ENCODE data around the gene MTHFD1L. TPM values are rescaled to one million over a fixed set of nuclear protein-coding genes. Genes with fewer than 3 reads are reported as not detected.

Gene MTHFD1L
- total and polyA plus RNA-seq, 2 of the 4 experiments (the other 2 are of a cell fraction) = 43.5 to 53.2 TPM

DNA sequence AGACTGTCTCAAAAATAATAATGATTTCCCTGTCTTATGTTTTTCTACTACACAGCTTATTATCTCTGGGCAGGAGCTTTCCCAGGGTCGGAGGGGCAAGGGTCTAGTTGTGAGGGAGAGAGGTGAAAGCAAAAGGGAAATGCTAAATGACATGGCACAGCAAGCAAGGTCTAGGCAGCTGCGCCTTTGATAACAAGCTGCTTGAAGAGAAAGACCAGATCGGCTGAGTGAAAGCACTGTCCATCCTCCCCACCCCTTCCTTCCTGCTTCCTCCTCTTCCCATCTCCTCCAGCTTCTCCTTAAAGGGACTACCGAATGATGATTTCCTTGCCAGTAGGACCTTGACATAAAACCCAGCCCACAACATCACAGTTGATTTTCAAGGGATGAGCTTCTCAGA is 216.2 kb downstream of the MTHFD1L start:
- Histone ChIP-seq H3K27ac (ENCODE audit: insufficient read depth, low read length) (no peak overlapping the region), H2AK9ac (replicated peaks; ENCODE audit: low read depth, low read length, poor library complexity) (no peak overlapping the region), H4K8ac (ENCODE audit: low read depth in 2 of 2, low read length in 2 of 2) (peak overlapping the region; percentile 7 to 52; a peak in 2 of 4 replicates), H3K79me1 (ENCODE audit: low read depth in 1 of 2, low read length in 2 of 2) (peaks cover 25 to 30% of the 10 kb centered on the region in 2 experiments), H3K4ac (ENCODE audit: low read depth, low read length) (no peak overlapping the region), H4K91ac (ENCODE audit: insufficient read depth, low read depth, low read length) (no peak overlapping the region), H3K4me3 (ENCODE audit: insufficient read depth, low read depth, low read length) (no peak overlapping the region), H4K5ac (ENCODE audit: low read depth, low read length) (peak overlapping the region; percentile 86; the same call in 1 of the 2 replicates), H3K9me3 (ENCODE audit: control insufficient read depth, insufficient read depth, low read length) (no peaks in the 10 kb centered on the region), H4K20me1 (ENCODE audit: insufficient read depth, low read length) (no peaks in the 10 kb centered on the region), H2AFZ (replicated peaks; ENCODE audit: low read length, poor library complexity) (no peak overlapping the region), H2BK15ac (ENCODE audit: low read depth, low read length) (no peak overlapping the region), H3K27me3 (ENCODE audit: control insufficient read depth, insufficient read depth, low read length) (no peaks in the 10 kb centered on the region), H2BK5ac (ENCODE audit: low read depth, low read length, poor library complexity, severe bottlenecking) (no peak overlapping the region), H3K56ac (ENCODE audit: extremely low read depth, insufficient read depth, low read length) (no peak overlapping the region), H2BK120ac (ENCODE audit: low read depth, low read length) (no peak overlapping the region), H3K9ac (ENCODE audit: low read depth, low read length) (no peak overlapping the region), H2BK20ac (ENCODE audit: low read depth, low read length) (no peak overlapping the region), H3K36me3 (ENCODE audit: control insufficient read depth, insufficient read depth, low read length) (peaks cover 25% of the 10 kb centered on the region), H3K4me2 (ENCODE audit: low read depth, low read length) (no peak overlapping the region), H2AK5ac (ENCODE audit: low read depth, low read length) (peak overlapping the region; percentile 20; the same call in 1 of the 2 replicates), H3K14ac (replicated peaks; ENCODE audit: low read depth, low read length) (no peak overlapping the region; the same call in 1 of the 2 replicates), H3K9me1 (ENCODE audit: insufficient read depth, low read length) (peaks cover 10% of the 10 kb centered on the region), H3K18ac (ENCODE audit: low read depth, low read length) (peak overlapping the region; percentile 12), H3K4me1 (ENCODE audit: control insufficient read depth, insufficient read depth, low read length) (peaks cover 3% of the 10 kb centered on the region), H3K23ac (ENCODE audit: low read depth, low read length) (no peak overlapping the region)
- intact Hi-C loops (cut with micrococcal nuclease) = no loop called here
- ATAC-seq (ENCODE audit: low read depth) = no peak
- ChIA-PET CTCF (no interaction called here), POLR2A (ENCODE audit: unreplicated experiment) (no interaction called here)
- BruUV-seq (replicated peaks) = no TSS peak
- dilution Hi-C loops (cut with HindIII; ENCODE audit: low sequenced_read_pairs, unreplicated experiment) = no loop called here
- WGBS, 2 experiments (ENCODE audit: extremely low coverage in 2 of 2, insufficient read length in 1 of 2) = 14% methylated on average over 1 of the region's 4 CpGs; no CpG with 5 or more reads in 1 of the 2 experiments
- DNase-seq = no peak
- in situ Hi-C loops (cut with MboI; ENCODE audit: low sequenced_read_pairs) = no loop called here
- TF ChIP-seq MXI1 (IDR thresholded peaks at IDR 0.05; ENCODE audit: borderline replicate concordance, low read depth, low read length) = no peak
- no peak for TF ChIP-seq SMC3 (IDR thresholded peaks at IDR 0.05; ENCODE audit: low read depth, low read length)
- no peak for TF ChIP-seq CHD1 (IDR thresholded peaks at IDR 0.05; ENCODE audit: low read depth, low read length)
- TF ChIP-seq, protein P1, sequence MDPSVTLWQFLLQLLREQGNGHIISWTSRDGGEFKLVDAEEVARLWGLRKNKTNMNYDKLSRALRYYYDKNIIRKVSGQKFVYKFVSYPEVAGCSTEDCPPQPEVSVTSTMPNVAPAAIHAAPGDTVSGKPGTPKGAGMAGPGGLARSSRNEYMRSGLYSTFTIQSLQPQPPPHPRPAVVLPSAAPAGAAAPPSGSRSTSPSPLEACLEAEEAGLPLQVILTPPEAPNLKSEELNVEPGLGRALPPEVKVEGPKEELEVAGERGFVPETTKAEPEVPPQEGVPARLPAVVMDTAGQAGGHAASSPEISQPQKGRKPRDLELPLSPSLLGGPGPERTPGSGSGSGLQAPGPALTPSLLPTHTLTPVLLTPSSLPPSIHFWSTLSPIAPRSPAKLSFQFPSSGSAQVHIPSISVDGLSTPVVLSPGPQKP (IDR thresholded peaks at IDR 0.05; ENCODE audit: borderline replicate concordance, low read depth, low read length) = no peak
- TF ChIP-seq MAFK (IDR thresholded peaks at IDR 0.05; ENCODE audit: low read depth, low read length) = no peak
- no peak for TF ChIP-seq CEBPB (IDR thresholded peaks at IDR 0.05; ENCODE audit: low read depth, low read length)
- TF ChIP-seq, protein P2, sequence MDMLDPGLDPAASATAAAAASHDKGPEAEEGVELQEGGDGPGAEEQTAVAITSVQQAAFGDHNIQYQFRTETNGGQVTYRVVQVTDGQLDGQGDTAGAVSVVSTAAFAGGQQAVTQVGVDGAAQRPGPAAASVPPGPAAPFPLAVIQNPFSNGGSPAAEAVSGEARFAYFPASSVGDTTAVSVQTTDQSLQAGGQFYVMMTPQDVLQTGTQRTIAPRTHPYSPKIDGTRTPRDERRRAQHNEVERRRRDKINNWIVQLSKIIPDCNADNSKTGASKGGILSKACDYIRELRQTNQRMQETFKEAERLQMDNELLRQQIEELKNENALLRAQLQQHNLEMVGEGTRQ (IDR thresholded peaks at IDR 0.05; ENCODE audit: low read depth, low read length) = no peak
- no peak for TF ChIP-seq BHLHE40 (IDR thresholded peaks at IDR 0.05; ENCODE audit: low read depth, low read length)
